GM06990 (cell line): Measurements from ENCODE around the gene ROBO1.

ENCODE experiments used
- DNase-seq: peaks from one replicate; pipeline ENCODE4 v3.0.0-alpha.2; 2011; ENCODE audit not compliant: insufficient read length; ENCODE audit errors: extremely low read depth
- H3K27me3 ChIP-seq: replicated peaks from 2 replicates; pipeline ENCODE4 v1.6.0; 2011; ENCODE audit warnings: low read length; ENCODE audit not compliant: control insufficient read depth, insufficient read depth
- H3K36me3 ChIP-seq: 2 replicates; pipeline ENCODE4 v1.5.1; 2011; ENCODE audit warnings: low read length; ENCODE audit not compliant: control insufficient read depth, insufficient read depth
- H3K4me3 ChIP-seq: replicated peaks from 2 replicates; pipeline ENCODE4 v1.5.1; 2011; ENCODE audit warnings: low read depth, mild to moderate bottlenecking, control low read depth, low read length
- TF ChIP-seq, protein P1 (sequence below): IDR thresholded peaks from 2 replicates; pipeline ENCODE4 v1.5.1; 2011; ENCODE audit warnings: low read length, control low read depth, mild to moderate bottlenecking, inconsistent platforms; ENCODE audit not compliant: insufficient read depth, poor library complexity, severe bottlenecking

Gene ROBO1

GRCh38 chr3:78621061-78621716, 1146.6 kb downstream of the ROBO1 start:
- DNase-seq = no peak
- TF ChIP-seq, protein P1, sequence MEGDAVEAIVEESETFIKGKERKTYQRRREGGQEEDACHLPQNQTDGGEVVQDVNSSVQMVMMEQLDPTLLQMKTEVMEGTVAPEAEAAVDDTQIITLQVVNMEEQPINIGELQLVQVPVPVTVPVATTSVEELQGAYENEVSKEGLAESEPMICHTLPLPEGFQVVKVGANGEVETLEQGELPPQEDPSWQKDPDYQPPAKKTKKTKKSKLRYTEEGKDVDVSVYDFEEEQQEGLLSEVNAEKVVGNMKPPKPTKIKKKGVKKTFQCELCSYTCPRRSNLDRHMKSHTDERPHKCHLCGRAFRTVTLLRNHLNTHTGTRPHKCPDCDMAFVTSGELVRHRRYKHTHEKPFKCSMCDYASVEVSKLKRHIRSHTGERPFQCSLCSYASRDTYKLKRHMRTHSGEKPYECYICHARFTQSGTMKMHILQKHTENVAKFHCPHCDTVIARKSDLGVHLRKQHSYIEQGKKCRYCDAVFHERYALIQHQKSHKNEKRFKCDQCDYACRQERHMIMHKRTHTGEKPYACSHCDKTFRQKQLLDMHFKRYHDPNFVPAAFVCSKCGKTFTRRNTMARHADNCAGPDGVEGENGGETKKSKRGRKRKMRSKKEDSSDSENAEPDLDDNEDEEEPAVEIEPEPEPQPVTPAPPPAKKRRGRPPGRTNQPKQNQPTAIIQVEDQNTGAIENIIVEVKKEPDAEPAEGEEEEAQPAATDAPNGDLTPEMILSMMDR = no peak
- H3K4me3 ChIP-seq = no peak overlapping the region
- H3K27me3 ChIP-seq = no peaks in the 10 kb centered on the region
- H3K36me3 ChIP-seq = peaks cover 2% of the 10 kb centered on the region; the same call in 1 of the 2 replicates

DNA sequence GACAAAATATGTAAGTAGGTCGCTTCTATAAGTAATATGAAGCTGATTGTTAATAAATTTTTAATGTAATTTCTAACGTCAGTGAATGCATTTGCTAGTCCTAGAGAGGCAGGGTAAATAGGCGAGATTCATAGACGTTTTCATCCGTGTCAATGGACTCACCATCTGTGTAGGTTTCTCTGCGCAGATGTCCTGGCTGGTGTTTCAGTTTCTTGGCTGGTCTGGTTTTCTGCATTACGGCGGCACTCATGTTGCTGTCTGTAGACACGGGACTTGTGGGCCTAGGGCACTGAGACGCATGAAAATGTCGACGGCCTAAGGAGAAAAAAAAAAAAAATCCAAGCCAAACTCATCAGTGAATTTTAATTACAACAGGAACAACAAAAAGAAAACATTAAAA, 1153.3 kb downstream of the ROBO1 start:
- TF ChIP-seq, protein P1 = no peak
- Histone ChIP-seq H3K4me3 (no peak overlapping the region), H3K27me3 (no peaks in the 10 kb centered on the region), H3K36me3 (no peaks in the 10 kb centered on the region)
- no peak for DNase-seq

DNA sequence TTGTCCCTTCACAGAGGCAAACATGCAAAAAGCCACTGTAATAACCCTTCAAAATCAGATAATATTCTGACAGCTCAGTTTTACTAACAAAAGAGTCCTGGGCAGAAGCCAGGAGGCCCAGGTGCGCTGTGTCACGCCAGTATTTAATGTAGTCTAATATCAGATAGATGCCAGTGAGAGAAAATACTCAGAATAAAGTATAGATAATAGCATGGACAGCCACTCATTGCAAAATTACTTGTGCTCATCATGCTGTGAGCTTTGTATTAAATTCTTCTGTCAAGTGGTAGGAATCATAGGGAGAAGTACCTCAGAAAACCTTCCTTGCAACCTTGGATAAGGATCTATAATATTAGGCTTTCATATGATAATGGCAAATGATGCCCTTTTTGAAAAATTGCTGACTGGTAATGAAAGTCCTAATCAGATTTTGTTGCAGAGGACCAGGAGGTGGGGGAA, 1154.3 kb downstream of the ROBO1 start:
- H3K4me3 ChIP-seq = no peak overlapping the region
- H3K36me3 ChIP-seq = no peaks in the 10 kb centered on the region
- H3K27me3 ChIP-seq = no peaks in the 10 kb centered on the region
- DNase-seq = no peak
- TF ChIP-seq, protein P1 = no peak

GRCh38 chr3:78611278-78611677, 1156.5 kb downstream of the ROBO1 start:
- Histone ChIP-seq H3K4me3 (no peak overlapping the region), H3K27me3 (no peaks in the 10 kb centered on the region), H3K36me3 (no peaks in the 10 kb centered on the region; the same call in none of the 2 replicates)
- TF ChIP-seq, protein P1 = no peak
- DNase-seq = no peak

- Histone ChIP-seq H3K4me3 (no peak overlapping the region), H3K36me3 (no peaks in the 10 kb centered on the region; the same call in none of the 2 replicates), H3K27me3 (no peaks in the 10 kb centered on the region)
- TF ChIP-seq, protein P1 = no peak
- no peak for DNase-seq
These were observed 1157.2 kb downstream of the ROBO1 start for GRCh38 chr3:78610462-78611125.
